H1 (cell line): ENCODE data around the gene CELF2. TPM values are rescaled to one million over a fixed set of nuclear protein-coding genes. Genes with fewer than 3 reads are reported as not detected.

Experiments used
- RBBP5 ChIP-seq: IDR thresholded peaks from 2 replicates; pipeline ENCODE4 v1.7.1; 2012; ENCODE audit warnings: low read depth, mild to moderate bottlenecking, inconsistent platforms, low read length, moderate library complexity, borderline replicate concordance
- polyA plus RNA-seq, 7 experiments: library from polyadenylated mRNA; depleted of rRNA in 3 of 7; stranded (reverse) in 5 of 7; unstranded in 2 of 7; fragments of >200 nt in 5 of 7; fragments of 200-250 nt in 2 of 7; gene quantifications; 1 replicate in 5 of 7; 2 replicates in 1 of 7; 4 replicates in 1 of 7; pipeline versions ENCODE4 v1.2.1 to v1.2.3, GENCODE V29; 2011 to 2013; ENCODE audit warnings: missing spikeins in 2 of 7, mixed read lengths in 2 of 7
- total RNA-seq: library from RNA; stranded (reverse); fragmentation: NEBNext Ultra II Directional; extraction: Animal tissue kit (Norgen Biotek cat#: 25700); gene quantifications from 2 replicates; pipeline ENCODE4 v1.2.1, GENCODE V29; 2021
- TF ChIP-seq, protein P1 (sequence below), 3 experiments: IDR thresholded peaks; 1 replicate in 2 of 3; 2 replicates in 1 of 3; pipeline versions ENCODE4 v1.5.1 to v1.6.1; 2011; ENCODE audit warnings: low read length in 3 of 3, mild to moderate bottlenecking in 3 of 3, inconsistent platforms in 2 of 3, low read depth in 1 of 3, moderate library complexity in 1 of 3; ENCODE audit not compliant: insufficient read depth in 1 of 3; ENCODE audit errors: control extremely low read depth in 1 of 3
- TF ChIP-seq, protein P2 (sequence below): IDR thresholded peaks from 2 replicates; pipeline ENCODE4 v1.6.1; 2012; ENCODE audit warnings: inconsistent platforms

The CELF2 gene
- total and polyA plus RNA-seq, 2 of the 8 experiments (the other 6 are each of a cell fraction or from before 2014, with no cell fraction given) = 18.3 to 22.7 TPM

DNA sequence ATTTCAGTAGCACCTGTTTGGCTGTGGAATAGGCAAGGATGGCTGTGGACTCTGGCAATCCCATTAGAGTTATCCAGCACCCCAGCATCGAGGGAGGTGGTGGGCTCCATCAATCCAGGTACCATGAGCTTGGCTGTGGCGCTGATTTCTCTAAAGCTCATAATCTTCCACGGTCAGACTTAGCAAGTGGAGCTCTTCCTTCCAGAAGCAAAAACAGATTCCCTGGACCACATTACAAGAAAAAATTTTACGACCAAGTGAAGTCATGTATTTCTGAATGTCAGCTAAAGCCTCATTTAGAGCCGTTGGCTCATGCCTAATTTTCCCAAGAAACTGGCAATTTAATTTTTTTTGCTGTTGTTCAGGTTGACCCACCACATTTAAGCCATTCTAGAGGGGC, 135.1 kb downstream of the CELF2 start (continued):
- TF ChIP-seq, protein P1, sequence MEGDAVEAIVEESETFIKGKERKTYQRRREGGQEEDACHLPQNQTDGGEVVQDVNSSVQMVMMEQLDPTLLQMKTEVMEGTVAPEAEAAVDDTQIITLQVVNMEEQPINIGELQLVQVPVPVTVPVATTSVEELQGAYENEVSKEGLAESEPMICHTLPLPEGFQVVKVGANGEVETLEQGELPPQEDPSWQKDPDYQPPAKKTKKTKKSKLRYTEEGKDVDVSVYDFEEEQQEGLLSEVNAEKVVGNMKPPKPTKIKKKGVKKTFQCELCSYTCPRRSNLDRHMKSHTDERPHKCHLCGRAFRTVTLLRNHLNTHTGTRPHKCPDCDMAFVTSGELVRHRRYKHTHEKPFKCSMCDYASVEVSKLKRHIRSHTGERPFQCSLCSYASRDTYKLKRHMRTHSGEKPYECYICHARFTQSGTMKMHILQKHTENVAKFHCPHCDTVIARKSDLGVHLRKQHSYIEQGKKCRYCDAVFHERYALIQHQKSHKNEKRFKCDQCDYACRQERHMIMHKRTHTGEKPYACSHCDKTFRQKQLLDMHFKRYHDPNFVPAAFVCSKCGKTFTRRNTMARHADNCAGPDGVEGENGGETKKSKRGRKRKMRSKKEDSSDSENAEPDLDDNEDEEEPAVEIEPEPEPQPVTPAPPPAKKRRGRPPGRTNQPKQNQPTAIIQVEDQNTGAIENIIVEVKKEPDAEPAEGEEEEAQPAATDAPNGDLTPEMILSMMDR (IDR thresholded peaks at IDR 0.05; ENCODE audit: control extremely low read depth in 1 of 3, insufficient read depth in 1 of 3, low read depth in 1 of 3, low read length in 3 of 3) = no peak
- TF ChIP-seq, protein P2, sequence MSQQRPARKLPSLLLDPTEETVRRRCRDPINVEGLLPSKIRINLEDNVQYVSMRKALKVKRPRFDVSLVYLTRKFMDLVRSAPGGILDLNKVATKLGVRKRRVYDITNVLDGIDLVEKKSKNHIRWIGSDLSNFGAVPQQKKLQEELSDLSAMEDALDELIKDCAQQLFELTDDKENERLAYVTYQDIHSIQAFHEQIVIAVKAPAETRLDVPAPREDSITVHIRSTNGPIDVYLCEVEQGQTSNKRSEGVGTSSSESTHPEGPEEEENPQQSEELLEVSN = no peak
- no peak for TF ChIP-seq RBBP5
